ENCODE data around the gene ZNF497. TPM values are rescaled to one million over a fixed set of nuclear protein-coding genes. Genes with fewer than 3 reads are reported as not detected.

The ZNF497 gene
- total RNA-seq, 6 donors from 2014 or later = 1.5 to 15.7 (median 4.0) TPM

GRCh38 chr19:58307736-58308135, 54.8 kb downstream of the ZNF497 start:
- DNase-seq (no peak), ATAC-seq (ENCODE audit: low FRiP score in 2 of 2) (no peak)
- no peak overlapping the region for H3K4me3 ChIP-seq
- peaks cover 8 to 24% (median 17%) of the 10 kb centered on the region in 4 donors for H3K4me1 ChIP-seq
- H3K27ac ChIP-seq = no peak overlapping the region
- no peaks in the 10 kb centered on the region for H3K9me3 ChIP-seq
- 93 to 96% methylated on average over 4 of the region's 4 CpGs for WGBS, 2 donors
- no peak for TF ChIP-seq CTCF (IDR thresholded peaks at IDR 0.05)
- TF ChIP-seq POLR2A (IDR thresholded peaks at IDR 0.05) = no peak
- no peak for TF ChIP-seq POLR2AphosphoS5 (IDR thresholded peaks at IDR 0.05)
- TF ChIP-seq EP300 (IDR thresholded peaks at IDR 0.05) = no peak
- no peaks in the 10 kb centered on the region for H3K27me3 ChIP-seq
- H3K36me3 ChIP-seq = peaks cover 10 to 51% (median 31%) of the 10 kb centered on the region in 4 donors

- peaks cover 0 to 7% (median 2%) of the 10 kb centered on the region in 4 donors for H3K9me3 ChIP-seq
- H3K27ac ChIP-seq = peak overlapping the region; percentile 92 to 95 (median 93)
- DNase-seq = no peak
- H3K27me3 ChIP-seq = no peaks in the 10 kb centered on the region
- peaks cover 0 to 37% (median 21%) of the 10 kb centered on the region in 4 donors for H3K36me3 ChIP-seq
- TF ChIP-seq POLR2A (IDR thresholded peaks at IDR 0.05) (no peak), POLR2AphosphoS5 (IDR thresholded peaks at IDR 0.05) (no peak), CTCF (IDR thresholded peaks at IDR 0.05) (no peak), EP300 (IDR thresholded peaks at IDR 0.05) (no peak)
- 58 to 67% methylated on average over 12 of the region's 12 CpGs for WGBS, 2 donors
- ATAC-seq (ENCODE audit: low FRiP score in 2 of 2) = no peak
- peak overlapping the region; percentile 61 to 98 (median 76) for H3K4me3 ChIP-seq
- H3K4me1 ChIP-seq = peaks cover 8 to 24% (median 17%) of the 10 kb centered on the region in 4 donors
Observed at GRCh38 chr19:58305932-58306323, 56.6 kb downstream of the ZNF497 start.

GRCh38 chr19:58305065-58305931, 57.3 kb downstream of the ZNF497 start, which contains the start of gene ERVK3-1:
Gene ERVK3-1, plus strand, starts transcription at chr19:58305377. Its CDS starts 6,792 bp downstream, at chr19:58312169.
- ATAC-seq (ENCODE audit: low FRiP score in 2 of 2) = peak; percentile 99 to 100
- WGBS, 2 donors = 1% methylated on average over 49 to 54 of the region's 55 CpGs
- peak within 1 kb of the TSS; percentile 61 to 98 (median 76) for H3K4me3 ChIP-seq

GRCh38 chr19:58304748-58305064, 57.8 kb downstream of the ZNF497 start:
- Histone ChIP-seq H3K27ac (peak overlapping the region; percentile 92 to 95 (median 93)), H3K27me3 (no peaks in the 10 kb centered on the region), H3K4me1 (peaks cover 8 to 24% (median 17%) of the 10 kb centered on the region in 4 donors), H3K36me3 (peaks cover 0 to 49% (median 26%) of the 10 kb centered on the region in 4 donors), H3K4me3 (peak overlapping the region; percentile 5 to 98 (median 66)), H3K9me3 (peaks cover 0 to 12% (median 2%) of the 10 kb centered on the region in 4 donors)
- WGBS, 2 donors = 26 to 29% methylated on average over 7 of the region's 7 CpGs
- ATAC-seq (ENCODE audit: low FRiP score in 2 of 2) (peak in 1 of 2 donors; percentile 3), DNase-seq (no peak)
- TF ChIP-seq EP300 (IDR thresholded peaks at IDR 0.05) (no peak), POLR2A (IDR thresholded peaks at IDR 0.05) (no peak), POLR2AphosphoS5 (IDR thresholded peaks at IDR 0.05) (no peak), CTCF (IDR thresholded peaks at IDR 0.05) (no peak)

More at GRCh38 chr19:58305065-58305931, 57.3 kb downstream of the ZNF497 start, which contains the start of gene ERVK3-1:
- Histone ChIP-seq H3K4me1 (peaks cover 8 to 24% (median 17%) of the 10 kb centered on the region in 4 donors), H3K9me3 (peaks cover 0 to 10% (median 2%) of the 10 kb centered on the region in 4 donors), H3K36me3 (peaks cover 0 to 44% (median 25%) of the 10 kb centered on the region in 4 donors), H3K27ac (peak within 1 kb of the TSS; percentile 92 to 95 (median 93)), H3K27me3 (no peaks in the 10 kb centered on the region)
- peak; percentile 76 to 94 (median 88) for TF ChIP-seq POLR2A (IDR thresholded peaks at IDR 0.05)
- TF ChIP-seq POLR2AphosphoS5 (IDR thresholded peaks at IDR 0.05) = peak; percentile 99
- TF ChIP-seq EP300 (IDR thresholded peaks at IDR 0.05) = peak in 1 of 4 donors; percentile 82
- peak in 4 of 6 experiments; percentile 63 to 86 (median 71) for TF ChIP-seq CTCF (IDR thresholded peaks at IDR 0.05)
- peak; percentile 96 to 99 for DNase-seq

Small RNAs within 50 kb of the gene (small RNA-seq; reads per million reads assigned to genes)
- gene MIR4754 = 0 reads per million in 4 donors
- gene MIR6806 = 0 to 0.72 (median 0.14) reads per million in 4 donors
- 0 to 1.2 (median 0) reads per million in 4 donors for gene RNA5SP473

Other genes with a start within 250 kb of the ZNF497 start
- gene ZNF329, start 212.0 kb downstream of the ZNF497 start, total RNA-seq = 10 to 100 TPM in 1 of 6 donors, 1 to 10 TPM in 5; 4.9 to 18.4 (median 7.1) TPM
- 10 to 100 TPM; 19.0 to 63.9 (median 26.4) TPM for gene ZNF274, start 179.7 kb downstream of the ZNF497 start, total RNA-seq
- gene ZNF544, start 133.8 kb downstream of the ZNF497 start, total RNA-seq = 10 to 100 TPM; 12.8 to 36.7 (median 20.8) TPM
- gene ZNF8, start 83.8 kb downstream of the ZNF497 start, total RNA-seq = 10 to 100 TPM in 1 of 6 donors, 1 to 10 TPM in 5; 4.5 to 13.6 (median 7.1) TPM
- 10 to 100 TPM; 24.3 to 50.5 (median 37.0) TPM for gene ERVK3-1, start 57.4 kb downstream of the ZNF497 start, total RNA-seq
- gene ZSCAN22, start 35.8 kb downstream of the ZNF497 start, total RNA-seq = 1 to 10 TPM; 1.8 to 6.3 (median 3.7) TPM
- gene A1BG, start 9.3 kb downstream of the ZNF497 start, total RNA-seq = 10 to 100 TPM in 5 of 6 donors, 1 to 10 TPM in 1; 8.4 to 26.6 (median 16.4) TPM
- gene ZNF837, start 18.3 kb upstream of the ZNF497 start, total RNA-seq = 1 to 10 TPM; 1.8 to 9.4 (median 3.7) TPM
- gene RPS5, start 24.5 kb upstream of the ZNF497 start, total RNA-seq = 1,000 to 10,000 TPM in 1 of 6 donors, 100 to 1,000 TPM in 5; 291 to 1,408 (median 829) TPM
- gene RNF225, start 32.9 kb upstream of the ZNF497 start, total RNA-seq = 1 to 10 TPM in 2 of 6 donors, under 1 TPM in 1, not detected in 3; 0.27 to 5.2 (median 2.0) TPM
- gene ZNF584, start 45.9 kb upstream of the ZNF497 start, total RNA-seq = 10 to 100 TPM in 4 of 6 donors, 1 to 10 TPM in 2; 7.4 to 31.0 (median 13.1) TPM
- gene ZNF132, start 77.4 kb upstream of the ZNF497 start, total RNA-seq = 10 to 100 TPM in 1 of 6 donors, 1 to 10 TPM in 5; 3.5 to 18.9 (median 5.0) TPM
- 10 to 100 TPM in 3 of 6 donors, 1 to 10 TPM in 3; 6.9 to 18.9 (median 9.8) TPM for gene ZNF324B, start 88.9 kb upstream of the ZNF497 start, total RNA-seq
- 10 to 100 TPM; 10.8 to 39.8 (median 18.0) TPM for gene ZNF324, start 104.3 kb upstream of the ZNF497 start, total RNA-seq
- gene ZNF446, start 113.6 kb upstream of the ZNF497 start, total RNA-seq = 10 to 100 TPM; 10.1 to 30.4 (median 14.4) TPM
- 10 to 100 TPM in 1 of 6 donors, 1 to 10 TPM in 5; 1.6 to 12.2 (median 6.9) TPM for gene SLC27A5, start 149.2 kb upstream of the ZNF497 start, total RNA-seq
- 10 to 100 TPM; 11.9 to 19.7 (median 15.0) TPM for gene ZBTB45, start 157.1 kb upstream of the ZNF497 start, total RNA-seq
- 100 to 1,000 TPM; 197 to 283 (median 213) TPM for gene TRIM28, start 181.3 kb upstream of the ZNF497 start, total RNA-seq
- gene CHMP2A, start 192.4 kb upstream of the ZNF497 start, total RNA-seq = 100 to 1,000 TPM in 5 of 6 donors, 10 to 100 TPM in 1; 75.4 to 162 (median 123) TPM
- gene UBE2M, start 195.9 kb upstream of the ZNF497 start, total RNA-seq = 10 to 100 TPM; 33.0 to 53.9 (median 41.6) TPM
- gene MZF1, start 210.6 kb upstream of the ZNF497 start, total RNA-seq = 100 to 1,000 TPM in 1 of 6 donors, 10 to 100 TPM in 5; 34.8 to 162 (median 45.5) TPM

Data from upper lobe of left lung (tissue), 6 donors.